NCI-H82 treated with DMSO at 0.1 percent for 48 hours (cell line): ENCODE results near the gene NSF.
"Not testable (repeated sequence)": the region's sequence is repeated elsewhere in the genome, so short reads cannot be mapped to it uniquely, and the experiment has no call there.

Experiments used
- DNase-seq: peaks from one replicate; lab custom pipeline; 2025; ENCODE audit not compliant: unreplicated experiment; lab: John Stamatoyannopoulos, UW

NSF gene

DNA sequence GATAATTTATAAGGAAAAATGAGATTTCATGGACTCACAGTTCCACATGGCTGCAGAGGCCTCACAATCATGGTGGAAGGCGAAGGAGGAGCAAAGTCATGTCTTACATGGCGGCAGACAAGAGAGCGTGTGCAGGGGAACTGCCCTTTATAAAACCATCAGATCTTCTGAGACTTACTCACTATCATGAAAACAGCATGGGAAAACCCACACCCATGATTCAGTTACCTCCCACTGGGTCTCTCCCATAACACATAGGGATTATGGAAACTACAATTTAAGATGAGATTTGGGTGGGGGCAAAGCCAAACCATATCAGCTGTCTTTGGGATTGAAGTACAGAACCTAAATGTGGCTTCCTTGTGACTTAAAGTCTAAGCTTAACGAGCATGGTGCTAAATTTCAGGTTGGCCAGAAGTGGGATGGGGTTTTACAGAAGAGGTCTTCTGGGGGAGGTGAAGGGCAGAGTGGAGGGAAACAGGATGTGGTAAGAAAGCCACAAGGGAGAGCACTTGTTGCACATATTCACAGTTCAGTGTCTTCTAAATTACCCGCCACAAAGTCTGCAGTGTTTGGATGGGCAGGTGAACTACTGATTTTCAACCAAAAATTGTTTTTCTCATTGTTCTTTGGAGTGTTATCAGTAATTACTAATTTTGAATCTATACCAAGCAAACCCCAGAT lies 38.4 kb downstream of the NSF start:
- not testable (repeated sequence) for DNase-seq

DNA sequence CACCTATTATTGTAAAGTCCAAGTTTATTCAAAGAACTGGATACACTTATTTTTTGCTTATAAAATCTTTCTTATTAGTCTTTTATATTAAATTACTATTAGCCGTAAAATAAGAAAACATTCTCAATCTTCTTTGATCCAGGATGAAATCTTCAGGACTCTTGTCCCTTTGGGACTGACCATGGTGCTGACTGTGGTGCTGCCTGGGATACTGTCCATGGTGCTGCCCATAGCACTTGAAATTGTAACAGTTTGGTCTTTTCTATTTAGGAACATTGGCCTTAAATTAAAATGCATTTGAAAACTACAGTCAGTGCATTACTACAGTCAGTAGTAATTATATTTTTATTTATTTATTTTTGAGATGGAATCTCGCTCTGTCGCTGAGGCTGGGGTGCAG lies 41.7 kb downstream of the NSF start:
- DNase-seq = not testable (repeated sequence)

DNA sequence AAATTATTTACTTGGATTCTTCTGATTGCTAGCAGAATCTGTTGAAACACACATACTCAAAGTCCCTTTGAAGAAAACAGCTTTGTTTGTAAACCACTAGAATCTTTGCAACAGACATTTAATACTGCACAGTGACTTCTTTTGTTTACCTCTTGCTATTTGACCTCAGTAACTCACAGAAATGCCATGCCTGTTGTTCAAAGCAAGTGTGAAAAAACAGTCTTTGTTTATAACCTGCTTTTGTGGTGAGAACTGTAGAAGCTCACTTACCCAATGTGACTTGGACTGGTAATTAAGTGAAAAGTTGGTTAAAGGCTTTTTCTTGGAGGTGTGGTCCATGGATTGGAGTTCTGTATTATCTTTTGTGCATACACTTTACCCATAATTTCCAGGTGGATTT lies 44.4 kb downstream of the NSF start:
- DNase-seq = not testable (repeated sequence)

DNA sequence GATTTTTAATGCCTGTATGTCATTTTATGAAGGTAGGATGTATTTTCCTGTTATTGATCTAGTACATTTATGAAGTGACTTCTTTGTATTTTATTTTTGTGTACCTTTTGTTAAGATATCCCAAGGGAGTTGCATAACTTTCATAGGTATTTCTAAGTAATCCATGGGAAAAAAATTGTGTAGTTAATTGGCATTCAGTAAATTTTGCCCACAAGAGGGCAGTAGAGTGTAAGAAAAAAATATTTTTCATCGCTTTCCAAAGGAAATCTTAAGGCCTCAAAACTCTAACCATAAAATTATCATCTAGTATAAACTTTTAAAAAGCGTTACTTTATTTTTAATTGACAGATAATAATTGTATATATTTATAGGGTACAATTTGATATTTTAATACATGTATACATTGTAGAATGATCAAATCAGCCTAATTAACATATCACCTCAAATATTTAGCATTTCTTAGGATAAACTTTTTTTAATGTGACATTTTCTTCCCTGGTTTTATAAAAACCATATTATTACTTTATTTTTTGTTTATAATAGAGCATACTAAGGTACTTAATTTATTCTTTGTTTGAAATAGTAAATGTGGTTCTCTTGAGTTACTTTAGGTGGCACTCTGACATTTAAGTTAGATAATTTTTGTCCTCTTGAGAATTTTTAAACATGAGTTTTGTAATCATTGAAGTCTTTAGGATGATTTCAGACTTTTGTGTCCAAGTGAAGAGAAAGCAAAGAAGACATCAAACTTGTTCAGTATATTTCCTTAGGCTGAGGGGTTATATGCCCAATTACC lies 51.6 kb downstream of the NSF start:
- DNase-seq = not testable (repeated sequence)

DNA sequence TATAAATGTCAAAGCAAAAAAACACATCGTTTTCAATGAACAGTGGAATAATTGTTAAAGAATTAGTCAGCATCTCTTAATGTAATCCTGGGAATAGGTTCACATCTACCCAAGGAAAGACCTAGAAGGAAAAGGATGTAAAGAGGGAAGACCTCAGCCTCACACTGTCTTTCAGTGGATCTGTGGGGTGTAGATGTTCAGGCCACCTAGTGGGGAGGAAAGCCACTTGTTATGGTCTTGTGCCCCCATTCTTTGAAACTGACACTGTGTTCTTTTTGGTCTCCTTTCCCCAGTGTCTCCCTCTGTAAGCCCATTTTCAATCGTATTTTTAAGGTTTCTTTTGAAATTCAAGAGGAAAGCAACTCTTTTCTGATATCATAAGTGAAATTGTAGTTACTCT lies 56.8 kb downstream of the NSF start:
- DNase-seq = not testable (repeated sequence)

DNA sequence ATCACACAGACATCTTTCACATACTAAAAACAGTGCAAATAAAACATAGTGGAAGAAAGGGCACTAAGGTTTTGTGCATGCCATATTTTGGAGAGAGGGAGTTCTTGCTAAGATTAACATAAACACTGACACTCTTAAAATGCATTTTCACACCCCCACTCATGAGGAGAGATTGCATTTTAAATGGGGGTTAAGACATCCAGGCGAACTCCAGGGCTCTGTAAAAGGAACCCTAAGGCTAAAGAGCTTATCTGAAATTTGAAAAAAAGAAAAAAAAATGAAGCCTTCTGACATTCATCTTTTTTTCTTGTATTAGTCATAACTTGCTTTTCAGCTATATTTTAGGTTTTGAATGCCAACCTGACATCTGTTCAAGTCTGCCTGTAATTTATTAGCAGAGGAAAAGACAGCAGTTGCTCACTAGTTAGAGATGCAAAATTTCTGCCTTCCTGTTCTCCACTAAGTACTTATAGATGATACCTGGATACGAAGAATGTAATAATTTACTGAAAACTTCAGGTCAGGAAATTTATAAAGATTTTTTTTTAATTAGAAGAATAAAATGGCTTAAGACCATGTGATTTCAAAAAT lies 57.3 kb downstream of the NSF start:
- not testable (repeated sequence) for DNase-seq

DNA sequence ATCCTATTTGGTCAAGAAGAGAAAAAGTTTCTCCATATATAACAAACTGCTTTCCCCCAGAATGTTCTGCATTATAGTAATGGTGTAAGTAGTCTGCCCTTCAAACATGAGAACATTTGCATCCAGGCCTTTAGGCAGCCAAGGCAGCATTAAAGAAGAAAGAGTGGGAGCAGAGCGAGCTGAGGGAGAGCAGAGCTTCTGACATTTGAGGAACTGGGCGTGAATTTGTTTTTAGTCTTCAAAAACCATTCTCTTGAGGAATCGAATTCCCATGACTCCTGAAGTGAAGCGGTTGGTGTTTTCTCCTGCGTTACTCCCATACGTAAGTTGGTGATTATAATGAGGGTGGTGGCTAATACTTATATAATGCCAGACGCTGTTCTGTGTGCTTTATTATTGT lies 58.8 kb downstream of the NSF start:
- not testable (repeated sequence) for DNase-seq

DNA sequence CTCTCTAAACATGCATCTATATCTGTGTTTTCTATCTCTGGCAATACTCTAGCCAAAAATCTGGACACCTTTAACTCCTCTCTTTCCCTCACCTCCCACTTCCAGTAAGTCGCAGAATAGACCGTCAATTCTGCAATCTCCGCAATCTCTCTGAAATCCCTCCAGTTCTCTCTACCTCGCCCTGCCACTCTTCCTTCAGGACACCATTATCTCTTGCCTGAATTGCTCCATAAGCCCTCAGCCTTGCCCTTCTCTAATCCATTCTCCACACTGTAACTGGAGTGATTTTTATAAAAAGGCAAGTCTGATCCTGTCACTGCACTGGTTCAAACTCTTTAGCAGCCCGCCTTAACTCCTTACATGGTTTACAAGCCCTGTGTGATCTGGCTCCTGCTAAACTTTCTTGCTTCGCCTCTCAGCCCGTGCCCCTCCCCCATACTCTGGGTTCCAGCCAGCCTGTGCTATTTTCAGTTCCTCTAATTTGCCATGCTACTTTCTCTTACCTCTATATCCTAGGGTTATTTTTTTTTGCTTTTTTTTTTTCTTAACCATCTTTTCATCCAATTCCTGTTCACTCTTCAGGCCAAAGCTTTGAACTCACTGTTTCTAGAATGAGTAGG lies 61.7 kb downstream of the NSF start:
- not testable (repeated sequence) for DNase-seq

DNA sequence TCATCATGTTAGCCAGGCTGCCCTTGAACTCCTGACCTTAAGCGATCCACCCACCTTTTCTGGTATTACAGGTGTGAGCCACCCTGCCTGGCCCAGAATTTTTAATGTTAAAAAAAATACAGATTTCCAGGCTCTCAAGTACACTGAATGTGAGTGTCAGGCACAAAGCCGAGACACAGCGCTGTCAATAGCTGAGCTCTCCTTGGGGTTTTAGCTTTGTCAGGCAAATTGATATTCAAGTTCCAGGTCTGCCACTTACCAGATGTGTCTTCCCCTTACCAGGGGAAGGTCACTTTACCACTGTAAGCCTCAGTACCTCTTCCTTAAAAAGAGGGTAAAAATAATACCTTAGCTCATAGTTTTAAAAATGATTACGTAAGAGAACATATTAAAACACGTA lies 67.8 kb downstream of the NSF start:
- DNase-seq = not testable (repeated sequence)

DNA sequence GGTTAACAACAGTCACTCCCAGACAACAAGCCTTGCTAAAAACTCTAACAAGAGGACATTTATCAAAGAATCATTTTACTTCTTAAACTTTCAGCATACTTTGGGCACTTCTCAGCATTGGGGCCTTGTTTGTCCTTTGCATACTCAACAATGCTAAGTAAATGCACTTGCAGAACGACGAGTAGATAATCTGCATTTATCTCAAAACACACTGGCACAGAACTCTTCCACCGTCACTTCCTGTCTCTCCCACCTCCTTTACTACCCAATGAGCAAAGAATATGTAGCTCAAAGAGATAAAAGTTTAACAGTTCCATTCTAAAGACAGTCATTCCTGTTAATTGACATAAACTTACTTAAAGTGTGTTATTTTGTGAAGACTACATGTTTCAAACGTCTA lies 69.2 kb downstream of the NSF start:
- not testable (repeated sequence) for DNase-seq

DNA sequence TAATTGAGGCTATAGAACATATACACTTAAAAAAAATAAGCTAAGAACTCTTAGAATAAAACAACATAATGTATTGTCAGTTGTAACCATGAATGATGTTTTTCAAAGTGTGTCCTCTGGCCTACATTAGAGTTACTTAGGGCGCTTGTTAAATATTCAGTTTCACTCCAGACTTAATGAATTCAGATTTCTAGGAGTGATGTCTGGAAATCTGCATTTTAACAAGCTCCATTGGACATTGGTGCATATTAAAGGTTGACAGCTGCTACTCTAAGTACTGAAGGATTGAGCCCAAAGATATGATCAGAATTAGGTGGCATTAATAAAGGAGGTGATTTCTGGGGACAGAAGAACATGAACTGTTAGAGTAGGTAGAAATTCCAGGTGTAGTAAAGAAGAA lies 72.7 kb downstream of the NSF start:
- not testable (repeated sequence) for DNase-seq

DNA sequence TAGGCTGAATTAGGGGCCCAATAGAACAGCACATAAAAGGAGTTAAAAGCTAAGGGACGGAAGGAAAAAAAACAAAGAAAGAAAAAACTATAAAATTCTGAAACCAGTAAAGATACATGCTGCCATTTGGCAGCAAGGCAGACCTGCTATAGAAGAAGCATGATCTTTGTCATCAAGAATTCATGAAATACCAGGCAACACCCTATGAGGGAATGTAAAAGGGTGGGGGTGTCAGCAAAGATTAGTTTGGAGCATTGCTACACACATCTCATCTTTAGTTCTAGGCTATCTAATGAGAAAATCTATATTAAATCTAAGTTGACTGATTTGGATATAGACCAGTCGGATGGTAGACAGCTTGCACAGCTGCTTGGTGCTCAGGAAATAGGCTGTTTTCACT lies 73.1 kb downstream of the NSF start:
- not testable (repeated sequence) for DNase-seq

DNA sequence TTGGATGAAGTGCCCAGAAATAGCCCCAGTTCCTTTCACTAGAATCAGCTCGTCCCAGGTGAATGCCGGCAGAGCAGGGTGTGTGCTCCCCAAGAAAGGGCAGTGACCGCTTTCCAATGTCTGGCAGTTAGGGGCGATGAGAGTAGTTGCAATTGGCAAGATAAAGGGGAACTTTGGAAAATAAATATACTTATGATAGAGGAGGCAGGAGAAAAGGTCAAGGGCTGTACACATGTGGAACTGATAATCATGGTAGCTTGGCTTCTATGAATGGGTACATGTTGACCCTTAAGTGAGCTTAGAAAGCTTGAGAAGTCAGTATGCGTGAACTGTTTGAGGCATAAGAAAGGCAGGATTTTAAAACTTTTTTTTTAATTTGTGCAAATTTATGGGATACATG lies 75.5 kb downstream of the NSF start:
- DNase-seq = not testable (repeated sequence)

DNA sequence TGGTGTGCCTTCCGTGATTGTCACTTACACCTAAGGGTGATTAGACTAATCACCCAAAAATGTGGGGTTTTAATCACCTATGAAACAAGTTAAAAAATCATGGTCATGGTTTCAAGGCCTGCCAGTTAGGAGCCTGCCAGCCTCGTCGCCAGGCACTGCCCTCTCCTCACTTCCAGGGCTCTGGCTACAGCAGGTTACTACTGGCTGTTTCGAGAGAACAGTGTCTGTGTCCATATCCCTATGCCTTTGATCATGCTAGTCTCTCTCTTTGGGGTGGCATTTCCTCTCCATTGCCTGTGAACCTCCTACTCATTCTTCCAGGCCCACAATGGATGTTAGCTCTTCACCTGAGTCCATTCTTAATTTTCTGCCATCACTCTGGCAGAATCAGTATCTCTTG lies 80.3 kb downstream of the NSF start:
- not testable (repeated sequence) for DNase-seq

DNA sequence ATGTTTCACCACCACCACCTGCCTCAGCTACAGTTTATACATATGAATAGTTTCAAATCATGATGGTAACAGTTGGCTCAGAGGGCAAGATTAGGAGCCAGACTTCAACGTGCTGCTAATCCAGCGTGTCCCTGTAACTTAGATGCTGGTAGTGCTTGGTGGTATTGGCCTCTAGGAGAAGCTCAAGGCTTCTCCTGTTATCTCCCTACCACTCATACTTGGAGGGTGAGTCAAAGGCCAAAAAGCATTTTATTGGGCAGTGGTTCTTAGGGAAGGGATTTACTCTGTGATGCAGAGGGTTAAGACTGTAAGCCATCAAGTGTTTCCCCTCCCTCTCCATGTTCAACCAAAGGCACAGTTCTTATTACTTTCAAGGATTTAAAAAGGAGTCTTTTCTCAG lies 82.3 kb downstream of the NSF start:
- DNase-seq = not testable (repeated sequence)

DNA sequence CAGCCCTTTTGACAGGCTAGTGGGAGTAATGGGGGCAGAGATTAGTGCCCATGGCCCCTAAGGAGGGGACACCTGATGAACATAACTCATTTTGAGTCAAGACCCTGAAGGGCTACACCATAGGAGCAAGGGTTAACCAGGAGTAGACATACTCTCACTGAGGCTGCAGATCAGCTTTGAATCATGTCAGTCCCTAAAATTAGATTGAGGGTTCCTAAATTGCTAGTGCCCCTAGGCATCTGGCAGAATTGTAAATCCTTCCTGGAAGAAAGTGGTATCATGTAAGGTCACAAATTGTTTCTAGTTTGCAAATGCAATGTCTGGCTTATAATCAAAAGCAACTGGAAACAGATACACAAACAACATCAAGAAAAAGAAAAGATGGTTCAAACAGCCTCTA lies 87.3 kb downstream of the NSF start:
- not testable (repeated sequence) for DNase-seq

DNA sequence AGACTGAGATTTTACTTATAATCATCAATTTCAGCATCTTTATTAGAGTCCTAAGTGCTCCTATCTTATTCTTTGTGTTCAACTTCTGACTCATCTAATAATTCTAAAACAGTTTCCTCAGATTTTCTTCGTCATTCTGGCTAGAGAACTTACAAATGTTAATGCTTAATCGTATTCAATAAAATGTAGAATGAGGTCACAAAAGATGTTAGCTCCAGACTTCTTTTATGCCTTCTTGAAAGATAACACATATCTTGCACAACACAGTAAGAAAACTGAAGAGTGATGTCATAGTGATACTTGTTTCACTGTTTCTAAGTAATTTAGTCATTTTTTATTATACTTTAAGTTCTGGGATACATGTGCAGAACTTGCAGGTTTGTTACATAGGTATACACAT lies 93.2 kb downstream of the NSF start:
- not testable (repeated sequence) for DNase-seq

DNA sequence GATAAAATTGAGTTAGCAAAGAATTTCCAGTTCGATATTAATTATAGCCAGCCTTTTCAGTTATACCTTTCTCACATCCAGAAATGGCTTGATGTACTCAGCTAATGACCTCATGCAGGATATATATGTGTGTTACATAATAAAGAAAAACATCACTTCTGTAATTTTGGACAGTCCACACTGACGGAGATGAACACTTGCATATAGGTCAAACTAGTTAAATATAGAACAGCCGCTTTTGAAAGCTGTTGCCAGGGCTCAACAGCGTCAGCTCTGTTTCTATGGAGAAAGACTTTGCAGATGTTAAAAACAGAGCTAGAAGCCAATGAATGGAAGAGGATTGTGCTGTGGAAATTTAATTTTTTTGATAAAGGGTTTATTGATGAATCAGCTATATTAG lies 94.8 kb downstream of the NSF start:
- not testable (repeated sequence) for DNase-seq

DNA sequence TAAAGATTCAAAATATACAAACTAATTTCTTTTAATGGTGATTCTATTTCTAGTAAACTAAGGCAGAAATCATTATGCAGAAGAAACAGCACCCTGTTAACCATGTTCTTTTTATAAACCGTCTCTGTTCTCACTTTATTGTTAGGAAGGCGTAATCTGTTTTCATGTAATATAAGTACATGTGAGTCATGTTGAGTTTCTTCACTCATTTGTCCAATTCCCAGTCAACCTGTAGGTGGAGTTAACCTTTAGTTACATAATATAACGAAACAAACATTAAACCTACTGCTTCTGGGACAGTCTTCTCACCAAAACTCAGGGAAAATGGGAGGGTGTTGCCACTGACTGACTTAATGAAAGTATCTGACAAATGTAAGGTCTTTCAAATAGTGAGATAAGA lies 101.7 kb downstream of the NSF start:
- not testable (repeated sequence) for DNase-seq

DNA sequence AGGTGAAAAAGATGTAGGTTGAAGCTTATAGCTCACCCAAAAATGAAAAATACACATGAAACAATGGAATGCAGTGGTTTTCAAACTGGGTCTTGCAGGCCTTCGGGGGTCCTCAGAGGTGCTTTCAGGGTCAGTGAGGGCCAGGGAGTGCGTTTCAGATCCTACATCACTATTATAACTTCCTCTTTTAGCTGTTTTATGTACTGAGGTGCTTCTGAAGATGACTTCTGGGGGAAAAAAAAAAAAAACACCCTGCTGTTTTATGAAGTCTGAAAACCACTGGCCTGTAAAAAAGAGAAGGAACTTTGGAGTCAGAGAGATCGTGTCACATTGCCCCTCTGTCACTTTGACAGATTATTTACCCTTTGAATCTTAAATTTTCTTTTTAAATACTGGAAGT lies 102.8 kb downstream of the NSF start:
- DNase-seq = not testable (repeated sequence)

DNA sequence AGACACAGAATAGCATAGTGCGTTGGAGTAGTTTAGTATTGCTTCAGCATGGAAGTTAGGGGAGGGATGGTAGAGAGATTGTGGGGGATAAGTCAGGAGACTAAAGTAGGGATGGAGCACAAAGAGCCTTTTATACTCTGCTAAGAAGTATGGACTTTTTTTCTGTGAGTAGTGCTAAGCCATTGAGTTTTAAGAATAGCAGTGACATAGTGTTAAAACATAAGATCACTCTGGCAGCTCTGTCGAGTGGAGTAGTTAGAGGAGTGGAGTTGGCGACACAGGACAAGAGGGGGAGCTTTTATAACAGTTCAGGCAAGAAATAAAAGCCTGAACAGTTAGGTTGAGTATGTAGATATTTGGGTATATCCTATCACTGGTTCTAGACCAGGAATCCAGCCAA lies 106.1 kb downstream of the NSF start:
- DNase-seq = not testable (repeated sequence)

DNA sequence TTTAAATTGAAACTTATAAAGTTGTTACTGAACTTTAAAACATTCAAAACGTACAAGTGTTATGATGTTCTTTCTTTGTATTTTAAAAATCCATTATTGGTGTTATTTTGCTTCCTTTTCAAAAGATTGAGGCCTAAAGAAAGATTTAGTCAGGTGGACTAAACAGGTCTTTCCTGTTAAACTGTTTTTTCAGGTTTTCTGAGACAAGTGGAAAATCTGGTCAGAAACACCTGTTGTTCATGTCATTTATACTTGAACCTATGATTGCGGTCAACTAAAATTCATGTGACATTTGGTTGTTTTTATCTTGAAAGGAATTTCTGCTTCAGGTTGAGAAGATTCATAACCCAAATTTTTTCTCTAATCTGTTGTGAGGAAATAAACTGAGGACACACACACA lies 108.5 kb downstream of the NSF start:
- not testable (repeated sequence) for DNase-seq
